Measurements from ENCODE around the gene BACE2.

BACE2 gene

GRCh38 chr21:41176846-41177245 lies 8.9 kb downstream of the BACE2 start:
- H3K9me3 ChIP-seq (ENCODE audit: control extremely low read depth in 1 of 5, control insufficient read depth in 4 of 5, insufficient read depth in 2 of 5, low read depth in 1 of 5, low read length in 4 of 5) = no peaks in the 10 kb centered on the region
- ChIA-PET POLR2A (no interaction called here), CTCF (no interaction called here)
- DNase-seq = no peak
- 86% methylated on average over 1 of the region's 3 CpGs for WGBS (ENCODE audit: insufficient coverage)
- H3K4me3 ChIP-seq (ENCODE audit: control insufficient read depth in 1 of 7, extremely low read depth in 1 of 7, insufficient read depth in 4 of 7, low read depth in 2 of 7, low read length in 6 of 7) = no peak overlapping the region
- peaks cover 0 to 6% (median 0%) of the 10 kb centered on the region in 5 experiments for H3K27me3 ChIP-seq (replicated peaks in 2 of 5; ENCODE audit: control insufficient read depth in 4 of 5, insufficient read depth in 5 of 5, low read length in 4 of 5)
- no peaks in the 10 kb centered on the region for H3K36me3 ChIP-seq (ENCODE audit: control insufficient read depth in 4 of 4, insufficient read depth in 4 of 4, low read length in 3 of 4)
- no peaks in the 10 kb centered on the region for H3K4me1 ChIP-seq (ENCODE audit: control extremely low read depth in 1 of 4, control insufficient read depth in 4 of 4, insufficient read depth in 4 of 4, low read length in 3 of 4)
- no peak overlapping the region for H3K27ac ChIP-seq (ENCODE audit: insufficient read depth in 1 of 2, low read depth in 1 of 2, low read length in 2 of 2, poor library complexity in 1 of 2, severe bottlenecking in 2 of 2)

GRCh38 chr21:41180752-41181151 lies 12.8 kb downstream of the BACE2 start:
- WGBS (ENCODE audit: insufficient coverage) = 97% methylated on average over 4 of the region's 4 CpGs
- no peak overlapping the region for H3K4me3 ChIP-seq (ENCODE audit: control insufficient read depth in 1 of 7, extremely low read depth in 1 of 7, insufficient read depth in 4 of 7, low read depth in 2 of 7, low read length in 6 of 7)
- H3K9me3 ChIP-seq (ENCODE audit: control extremely low read depth in 1 of 5, control insufficient read depth in 4 of 5, insufficient read depth in 2 of 5, low read depth in 1 of 5, low read length in 4 of 5) = no peaks in the 10 kb centered on the region
- ChIA-PET CTCF (interaction anchor here (0.6 kb wide), 1 partner anchor 765 kb away, joined by 3 read pairs; no protein-coding TSS in a partner anchor), POLR2A (no interaction called here)
- no peaks in the 10 kb centered on the region for H3K36me3 ChIP-seq (ENCODE audit: control insufficient read depth in 4 of 4, insufficient read depth in 4 of 4, low read length in 3 of 4)
- peaks cover 0 to 5% (median 0%) of the 10 kb centered on the region in 5 experiments for H3K27me3 ChIP-seq (replicated peaks in 2 of 5; ENCODE audit: control insufficient read depth in 4 of 5, insufficient read depth in 5 of 5, low read length in 4 of 5)
- no peak for DNase-seq
- H3K27ac ChIP-seq (ENCODE audit: insufficient read depth in 1 of 2, low read depth in 1 of 2, low read length in 2 of 2, poor library complexity in 1 of 2, severe bottlenecking in 2 of 2) = no peak overlapping the region
- H3K4me1 ChIP-seq (ENCODE audit: control extremely low read depth in 1 of 4, control insufficient read depth in 4 of 4, insufficient read depth in 4 of 4, low read length in 3 of 4) = no peaks in the 10 kb centered on the region

- ChIA-PET POLR2A (no interaction called here), CTCF (no interaction called here)
- WGBS (ENCODE audit: insufficient coverage) = 100% methylated on average over 1 of the region's 1 CpG
- no peak overlapping the region for H3K27ac ChIP-seq (ENCODE audit: insufficient read depth in 1 of 2, low read depth in 1 of 2, low read length in 2 of 2, poor library complexity in 1 of 2, severe bottlenecking in 2 of 2)
- DNase-seq = no peak
- peaks cover 0 to 2% (median 0%) of the 10 kb centered on the region in 5 experiments for H3K27me3 ChIP-seq (replicated peaks in 2 of 5; ENCODE audit: control insufficient read depth in 4 of 5, insufficient read depth in 5 of 5, low read length in 4 of 5)
- no peak overlapping the region for H3K4me3 ChIP-seq (ENCODE audit: control insufficient read depth in 1 of 7, extremely low read depth in 1 of 7, insufficient read depth in 4 of 7, low read depth in 2 of 7, low read length in 6 of 7)
- H3K9me3 ChIP-seq (ENCODE audit: control extremely low read depth in 1 of 5, control insufficient read depth in 4 of 5, insufficient read depth in 2 of 5, low read depth in 1 of 5, low read length in 4 of 5) = no peaks in the 10 kb centered on the region
- no peaks in the 10 kb centered on the region for H3K36me3 ChIP-seq (ENCODE audit: control insufficient read depth in 4 of 4, insufficient read depth in 4 of 4, low read length in 3 of 4)
- H3K4me1 ChIP-seq (ENCODE audit: control extremely low read depth in 1 of 4, control insufficient read depth in 4 of 4, insufficient read depth in 4 of 4, low read length in 3 of 4) = no peaks in the 10 kb centered on the region
Measured at GRCh38 chr21:41182547-41182946, 14.6 kb downstream of the BACE2 start.

- ChIA-PET POLR2A (no interaction called here), CTCF (no interaction called here)
- Histone ChIP-seq H3K4me1 (ENCODE audit: control extremely low read depth in 1 of 4, control insufficient read depth in 4 of 4, insufficient read depth in 4 of 4, low read length in 3 of 4) (no peaks in the 10 kb centered on the region), H3K36me3 (ENCODE audit: control insufficient read depth in 4 of 4, insufficient read depth in 4 of 4, low read length in 3 of 4) (no peaks in the 10 kb centered on the region), H3K4me3 (ENCODE audit: control insufficient read depth in 1 of 7, extremely low read depth in 1 of 7, insufficient read depth in 4 of 7, low read depth in 2 of 7, low read length in 6 of 7) (no peak overlapping the region), H3K27ac (ENCODE audit: insufficient read depth in 1 of 2, low read depth in 1 of 2, low read length in 2 of 2, poor library complexity in 1 of 2, severe bottlenecking in 2 of 2) (no peak overlapping the region), H3K27me3 (replicated peaks in 2 of 5; ENCODE audit: control insufficient read depth in 4 of 5, insufficient read depth in 5 of 5, low read length in 4 of 5) (peaks cover 0 to 2% (median 0%) of the 10 kb centered on the region in 5 experiments), H3K9me3 (ENCODE audit: control extremely low read depth in 1 of 5, control insufficient read depth in 4 of 5, insufficient read depth in 2 of 5, low read depth in 1 of 5, low read length in 4 of 5) (no peaks in the 10 kb centered on the region)
- DNase-seq = no peak
- 98% methylated on average over 4 of the region's 4 CpGs for WGBS (ENCODE audit: insufficient coverage)
Measured at GRCh38 chr21:41183575-41183974, 15.6 kb downstream of the BACE2 start.

- H3K4me1 ChIP-seq (ENCODE audit: control extremely low read depth in 1 of 4, control insufficient read depth in 4 of 4, insufficient read depth in 4 of 4, low read length in 3 of 4) = no peaks in the 10 kb centered on the region
- 100% methylated on average over 3 of the region's 6 CpGs for WGBS (ENCODE audit: insufficient coverage)
- H3K36me3 ChIP-seq (ENCODE audit: control insufficient read depth in 4 of 4, insufficient read depth in 4 of 4, low read length in 3 of 4) = no peaks in the 10 kb centered on the region
- no peak overlapping the region for H3K4me3 ChIP-seq (ENCODE audit: control insufficient read depth in 1 of 7, extremely low read depth in 1 of 7, insufficient read depth in 4 of 7, low read depth in 2 of 7, low read length in 6 of 7)
- CTCF ChIA-PET = no interaction called here
- no peak overlapping the region for H3K27ac ChIP-seq (ENCODE audit: insufficient read depth in 1 of 2, low read depth in 1 of 2, low read length in 2 of 2, poor library complexity in 1 of 2, severe bottlenecking in 2 of 2)
- peaks cover 0 to 9% (median 0%) of the 10 kb centered on the region in 5 experiments for H3K9me3 ChIP-seq (ENCODE audit: control extremely low read depth in 1 of 5, control insufficient read depth in 4 of 5, insufficient read depth in 2 of 5, low read depth in 1 of 5, low read length in 4 of 5)
- DNase-seq = no peak
- H3K27me3 ChIP-seq (replicated peaks in 2 of 5; ENCODE audit: control insufficient read depth in 4 of 5, insufficient read depth in 5 of 5, low read length in 4 of 5) = peaks cover 0 to 2% (median 0%) of the 10 kb centered on the region in 5 experiments
- POLR2A ChIA-PET = no interaction called here
Measured at GRCh38 chr21:41185802-41186201, 17.8 kb downstream of the BACE2 start.

- H3K36me3 ChIP-seq (ENCODE audit: control insufficient read depth in 4 of 4, insufficient read depth in 4 of 4, low read length in 3 of 4) = no peaks in the 10 kb centered on the region
- DNase-seq = no peak
- ChIA-PET POLR2A (no interaction called here), CTCF (no interaction called here)
- peaks cover 0 to 2% (median 0%) of the 10 kb centered on the region in 5 experiments for H3K27me3 ChIP-seq (replicated peaks in 2 of 5; ENCODE audit: control insufficient read depth in 4 of 5, insufficient read depth in 5 of 5, low read length in 4 of 5)
- no peak overlapping the region for H3K4me3 ChIP-seq (ENCODE audit: control insufficient read depth in 1 of 7, extremely low read depth in 1 of 7, insufficient read depth in 4 of 7, low read depth in 2 of 7, low read length in 6 of 7)
- H3K4me1 ChIP-seq (ENCODE audit: control extremely low read depth in 1 of 4, control insufficient read depth in 4 of 4, insufficient read depth in 4 of 4, low read length in 3 of 4) = no peaks in the 10 kb centered on the region
- no peak overlapping the region for H3K27ac ChIP-seq (ENCODE audit: insufficient read depth in 1 of 2, low read depth in 1 of 2, low read length in 2 of 2, poor library complexity in 1 of 2, severe bottlenecking in 2 of 2)
- 95% methylated on average over 8 of the region's 9 CpGs for WGBS (ENCODE audit: insufficient coverage)
- H3K9me3 ChIP-seq (ENCODE audit: control extremely low read depth in 1 of 5, control insufficient read depth in 4 of 5, insufficient read depth in 2 of 5, low read depth in 1 of 5, low read length in 4 of 5) = peaks cover 0 to 10% (median 0%) of the 10 kb centered on the region in 5 experiments
Measured at GRCh38 chr21:41186755-41187536, 19.0 kb downstream of the BACE2 start.

- Histone ChIP-seq H3K27me3 (replicated peaks in 2 of 5; ENCODE audit: control insufficient read depth in 4 of 5, insufficient read depth in 5 of 5, low read length in 4 of 5) (peaks cover 0 to 2% (median 0%) of the 10 kb centered on the region in 5 experiments), H3K9me3 (ENCODE audit: control extremely low read depth in 1 of 5, control insufficient read depth in 4 of 5, insufficient read depth in 2 of 5, low read depth in 1 of 5, low read length in 4 of 5) (peaks cover 0 to 10% (median 0%) of the 10 kb centered on the region in 5 experiments), H3K4me3 (ENCODE audit: control insufficient read depth in 1 of 7, extremely low read depth in 1 of 7, insufficient read depth in 4 of 7, low read depth in 2 of 7, low read length in 6 of 7) (no peak overlapping the region), H3K36me3 (ENCODE audit: control insufficient read depth in 4 of 4, insufficient read depth in 4 of 4, low read length in 3 of 4) (no peaks in the 10 kb centered on the region), H3K27ac (ENCODE audit: insufficient read depth in 1 of 2, low read depth in 1 of 2, low read length in 2 of 2, poor library complexity in 1 of 2, severe bottlenecking in 2 of 2) (no peak overlapping the region), H3K4me1 (ENCODE audit: control extremely low read depth in 1 of 4, control insufficient read depth in 4 of 4, insufficient read depth in 4 of 4, low read length in 3 of 4) (no peaks in the 10 kb centered on the region)
- CTCF ChIA-PET = no interaction called here
- no peak for DNase-seq
- POLR2A ChIA-PET = no interaction called here
- 93% methylated on average over 4 of the region's 6 CpGs for WGBS (ENCODE audit: insufficient coverage)
Measured at GRCh38 chr21:41187537-41188025, 19.6 kb downstream of the BACE2 start.

Measured in common myeloid progenitor, CD34-positive (primary cell).